IPS-NIHi7 (cell line): ENCODE data around the gene PLS3.

ENCODE experiments used
- DNase-seq: peaks from one replicate; pipeline ENCODE4 v3.0.0; 2012; ENCODE audit warnings: mixed read lengths; ENCODE audit errors: extremely low spot score

The PLS3 gene

DNA sequence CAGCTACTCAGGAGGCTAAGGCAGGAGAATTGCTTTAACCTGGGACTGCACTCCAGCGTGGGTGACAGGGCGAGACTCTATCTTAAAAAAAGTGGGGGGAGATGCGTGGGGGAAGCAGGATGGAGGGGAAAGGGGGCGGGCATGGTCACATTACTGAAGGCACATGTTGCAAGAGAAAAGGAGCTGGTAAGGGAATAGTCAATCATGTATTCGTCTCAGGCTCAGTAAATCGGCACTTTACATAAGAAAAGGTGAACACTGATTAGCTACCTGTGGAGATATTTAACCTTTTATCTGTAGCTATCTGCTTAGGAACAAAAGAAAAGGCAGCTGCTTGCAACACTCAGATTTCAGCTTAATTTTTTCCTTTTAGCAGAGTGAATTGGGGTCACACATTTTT is 132.5 kb downstream of the PLS3 start:
- DNase-seq = peak; percentile 17

DNA sequence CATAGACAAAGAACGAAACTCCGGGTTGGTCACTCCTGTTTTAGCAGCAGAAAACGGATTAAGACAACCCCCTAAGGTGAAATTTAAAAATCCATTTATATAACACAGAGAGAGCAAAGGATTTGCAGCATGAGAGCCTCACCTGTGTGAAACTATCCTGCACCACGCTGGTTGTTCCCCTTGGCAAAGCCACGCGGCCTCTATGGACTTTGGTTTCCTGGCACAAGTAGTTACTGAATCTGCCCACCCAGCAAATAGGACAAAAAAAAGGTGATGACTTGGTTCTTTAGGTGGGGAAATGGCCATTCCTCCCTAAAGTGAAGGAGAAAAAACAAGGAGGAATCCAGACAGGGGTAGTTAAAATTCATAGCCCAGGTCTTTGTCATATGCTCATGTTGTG is 133.1 kb downstream of the PLS3 start:
- DNase-seq = no peak

DNA sequence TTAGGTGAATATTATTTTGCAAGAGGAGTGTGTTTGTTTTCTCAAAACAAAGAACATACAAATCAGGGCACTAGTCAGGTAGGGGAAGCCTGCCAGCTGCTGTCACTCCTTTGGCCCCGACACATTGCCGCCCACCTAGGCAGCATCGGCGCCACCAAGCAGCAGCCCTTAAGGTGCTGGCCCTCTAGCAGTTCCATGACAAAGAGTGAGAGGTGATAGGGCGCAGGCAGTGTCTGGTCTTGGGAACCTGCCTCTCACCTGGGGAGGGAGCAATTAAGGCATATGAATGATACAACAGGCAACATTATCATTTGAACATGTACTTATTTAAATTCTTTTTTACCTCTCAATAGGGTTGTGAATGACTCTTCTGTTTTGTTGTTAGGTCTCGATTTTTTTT is 135.1 kb downstream of the PLS3 start:
- DNase-seq = peak; percentile 56

DNA sequence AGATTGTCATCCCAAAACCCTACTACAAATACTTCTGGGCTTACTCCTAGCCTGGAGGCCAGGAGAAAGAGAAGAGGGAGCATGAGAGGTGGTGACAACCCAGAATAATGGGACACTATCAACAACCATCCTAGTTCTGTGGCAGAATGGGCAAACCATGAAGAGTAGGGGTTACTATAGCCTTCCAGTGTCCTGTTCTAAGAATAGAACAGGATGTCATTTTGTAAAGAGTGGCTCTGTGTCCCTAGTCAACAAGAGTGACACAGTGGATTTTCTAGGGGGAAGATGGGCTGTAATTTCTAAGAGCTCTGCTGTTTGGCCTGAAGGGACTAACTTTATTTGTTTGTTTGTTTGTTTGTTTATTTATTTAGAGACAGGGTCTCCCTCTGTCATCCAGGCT is 136.0 kb downstream of the PLS3 start:
- no peak for DNase-seq

DNA sequence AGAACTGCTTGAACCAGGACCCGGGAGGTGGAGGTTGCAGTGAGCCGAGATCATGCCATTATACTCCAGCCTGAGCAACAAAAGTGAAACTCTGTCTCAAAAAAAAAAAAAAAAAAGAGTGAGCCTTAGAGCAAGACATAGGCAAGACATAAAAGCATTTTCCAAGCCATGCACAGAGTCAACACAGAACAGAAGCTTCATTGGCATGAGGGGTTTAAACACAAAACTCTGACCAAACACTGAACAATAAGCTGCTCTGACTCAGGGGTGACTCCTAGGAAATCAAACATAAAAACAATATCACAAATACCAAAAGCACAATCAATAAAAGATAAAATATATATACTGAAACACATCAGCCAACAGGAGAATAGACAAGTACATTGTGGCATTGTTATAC is 136.8 kb downstream of the PLS3 start:
- DNase-seq = no peak
